Measurements from ENCODE around the gene KRT77.

DNA sequence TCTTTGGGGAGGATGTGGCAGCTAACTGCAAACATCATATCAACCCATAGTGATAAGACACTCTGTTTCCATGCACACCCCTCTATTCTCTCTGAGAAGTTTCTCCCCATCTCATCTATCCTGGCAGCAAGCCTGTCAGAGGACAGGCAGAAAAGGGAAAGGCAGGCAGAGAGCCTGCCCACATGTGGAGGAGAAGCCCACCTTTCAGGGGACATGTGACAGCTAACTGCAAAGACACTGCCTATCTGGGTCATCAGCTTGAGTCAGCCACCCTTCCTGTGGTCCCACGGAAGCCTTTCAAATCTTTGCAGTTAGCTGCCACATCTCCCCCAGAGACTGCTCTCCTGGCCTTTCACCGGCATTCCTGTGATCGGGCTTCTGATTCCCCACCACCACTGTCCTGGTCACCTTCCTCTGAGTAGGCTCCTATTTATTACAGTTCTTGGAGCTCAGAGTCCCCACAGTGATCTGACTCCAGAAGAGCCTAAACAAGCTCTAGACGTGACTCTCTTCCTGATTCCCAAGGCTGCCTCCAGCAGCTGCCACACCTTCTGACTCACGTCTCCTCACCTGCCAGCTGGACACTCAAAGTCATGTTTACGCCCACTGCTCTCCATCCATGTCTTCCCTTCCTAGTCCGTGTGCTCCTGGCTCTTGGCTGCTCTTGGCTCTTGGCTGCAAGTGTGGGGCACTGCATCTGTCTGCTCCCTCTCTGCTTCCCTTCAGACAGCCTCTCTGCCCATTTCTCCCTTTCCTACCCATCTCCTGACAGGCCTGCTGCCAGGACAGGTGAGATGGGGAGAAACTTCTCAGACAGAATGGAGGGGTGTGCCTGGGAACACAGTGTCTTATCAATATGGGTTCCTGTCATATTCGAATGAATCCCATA lies 15.6 kb downstream of the KRT77 start:
- TF ChIP-seq, protein P1, sequence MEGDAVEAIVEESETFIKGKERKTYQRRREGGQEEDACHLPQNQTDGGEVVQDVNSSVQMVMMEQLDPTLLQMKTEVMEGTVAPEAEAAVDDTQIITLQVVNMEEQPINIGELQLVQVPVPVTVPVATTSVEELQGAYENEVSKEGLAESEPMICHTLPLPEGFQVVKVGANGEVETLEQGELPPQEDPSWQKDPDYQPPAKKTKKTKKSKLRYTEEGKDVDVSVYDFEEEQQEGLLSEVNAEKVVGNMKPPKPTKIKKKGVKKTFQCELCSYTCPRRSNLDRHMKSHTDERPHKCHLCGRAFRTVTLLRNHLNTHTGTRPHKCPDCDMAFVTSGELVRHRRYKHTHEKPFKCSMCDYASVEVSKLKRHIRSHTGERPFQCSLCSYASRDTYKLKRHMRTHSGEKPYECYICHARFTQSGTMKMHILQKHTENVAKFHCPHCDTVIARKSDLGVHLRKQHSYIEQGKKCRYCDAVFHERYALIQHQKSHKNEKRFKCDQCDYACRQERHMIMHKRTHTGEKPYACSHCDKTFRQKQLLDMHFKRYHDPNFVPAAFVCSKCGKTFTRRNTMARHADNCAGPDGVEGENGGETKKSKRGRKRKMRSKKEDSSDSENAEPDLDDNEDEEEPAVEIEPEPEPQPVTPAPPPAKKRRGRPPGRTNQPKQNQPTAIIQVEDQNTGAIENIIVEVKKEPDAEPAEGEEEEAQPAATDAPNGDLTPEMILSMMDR (IDR thresholded peaks at IDR 0.05): no peak
- TF ChIP-seq POLR2A (IDR thresholded peaks at IDR 0.05): no peak

All from breast epithelium (tissue), 3 donors.